Lower leg skin (tissue), 4 donors: ENCODE measurements around the gene DMD. TPM values are rescaled to one million over a fixed set of nuclear protein-coding genes. Genes with fewer than 3 reads are reported as not detected.

Experiments
- DNase-seq, 2 donors: peaks; one replicate each; pipeline ENCODE4 v3.0.0-alpha.2; 2019; ENCODE audit warnings: low spot score in 2 of 2
- H3K4me3 ChIP-seq: fragments of 200-600 bp; sonication (generic); 2 replicates; pipeline ENCODE4 v1.5.1; 2017; ENCODE audit warnings: mild to moderate bottlenecking, low read depth; ENCODE audit not compliant: poor library complexity, severe bottlenecking
- CTCF ChIP-seq, 3 donors: fragments of 450-650 bp; IDR thresholded peaks; one replicate each; pipeline ENCODE4 v1.5.1; 2016; ENCODE audit warnings: antibody characterized with exemption in 3 of 3, mild to moderate bottlenecking in 3 of 3, moderate library complexity in 2 of 3
- POLR2A ChIP-seq, 2 donors: fragments of 450-650 bp; IDR thresholded peaks; one replicate each; pipeline ENCODE4 v1.6.1; 2016 to 2017; ENCODE audit warnings: antibody characterized with exemption in 2 of 2, mild to moderate bottlenecking in 1 of 2, moderate library complexity in 1 of 2
- WGBS, 2 donors: methylation state at CpG; one replicate each; pipeline ENCODE4 v1.1.5; 2018; 5-methylcytosine and 5-hydroxymethylcytosine counted together
- intact Hi-C: fragments of 100-400 bp; cut with DNase I; formaldehyde crosslinking; loops from one replicate; pipeline ENCODE4 v1.15.0; 2023; ENCODE audit warnings: low total_unique reads
- total RNA-seq, 4 donors: library from RNA; depleted of rRNA; stranded (reverse); fragments of >200 nt; gene quantifications; one replicate each; pipeline ENCODE4 v1.1.0, GENCODE V29; 2016

DMD gene
- total RNA-seq, 4 donors from 2014 or later = 23.0 to 27.5 (median 26.7) TPM

- DNase-seq = no peak
- 67 to 86% methylated on average over 3 of the region's 3 CpGs for WGBS, 2 donors
- intact Hi-C loops = no loop called here
- TF ChIP-seq CTCF (IDR thresholded peaks at IDR 0.05) (no peak), POLR2A (IDR thresholded peaks at IDR 0.05) (no peak)
- H3K4me3 ChIP-seq = no peak overlapping the region
Measured at GRCh38 chrX:31243804-31244203, 1967.5 kb downstream of the DMD start.

GRCh38 chrX:31240982-31241381 lies 1970.4 kb downstream of the DMD start:
- intact Hi-C loops = no loop called here
- TF ChIP-seq POLR2A (IDR thresholded peaks at IDR 0.05) = no peak
- TF ChIP-seq CTCF (IDR thresholded peaks at IDR 0.05) = no peak
- H3K4me3 ChIP-seq = no peak overlapping the region
- DNase-seq = no peak
- WGBS, 2 donors = 68 to 89% methylated on average over 3 of the region's 3 CpGs

GRCh38 chrX:31237189-31237588 lies 1974.2 kb downstream of the DMD start:
- intact Hi-C loops = no loop called here
- WGBS, 2 donors = 71 to 77% methylated on average over 1 of the region's 1 CpG
- TF ChIP-seq CTCF (IDR thresholded peaks at IDR 0.05) (no peak), POLR2A (IDR thresholded peaks at IDR 0.05) (no peak)
- no peak overlapping the region for H3K4me3 ChIP-seq
- DNase-seq = no peak

GRCh38 chrX:31236231-31236630 lies 1975.1 kb downstream of the DMD start:
- TF ChIP-seq POLR2A (IDR thresholded peaks at IDR 0.05) = no peak
- no peak for TF ChIP-seq CTCF (IDR thresholded peaks at IDR 0.05)
- 52 to 67% methylated on average over 6 of the region's 6 CpGs for WGBS, 2 donors
- no peak overlapping the region for H3K4me3 ChIP-seq
- intact Hi-C loops = no loop called here
- no peak for DNase-seq

GRCh38 chrX:31233941-31234496 lies 1977.3 kb downstream of the DMD start:
- H3K4me3 ChIP-seq = no peak overlapping the region
- TF ChIP-seq POLR2A (IDR thresholded peaks at IDR 0.05) (no peak), CTCF (IDR thresholded peaks at IDR 0.05) (no peak)
- intact Hi-C loops = no loop called here
- DNase-seq = no peak
- WGBS, 2 donors = 39 to 50% methylated on average over 4 of the region's 4 CpGs

GRCh38 chrX:31232506-31232905 lies 1978.8 kb downstream of the DMD start:
- no peak for TF ChIP-seq CTCF (IDR thresholded peaks at IDR 0.05)
- no peak for TF ChIP-seq POLR2A (IDR thresholded peaks at IDR 0.05)
- intact Hi-C loops = no loop called here
- DNase-seq = no peak
- 69 to 89% methylated on average over 3 of the region's 3 CpGs for WGBS, 2 donors
- H3K4me3 ChIP-seq = no peak overlapping the region
